LNCaP clone FGC (cell line): ENCODE results near the gene CD276.

ENCODE experiments used
- DNase-seq: peaks from one replicate; pipeline ENCODE4 v3.0.0-alpha.2; 2011; ENCODE audit warnings: low read depth
- H3K4me3 ChIP-seq: 2 replicates; pipeline ENCODE4 v1.5.1; 2011; ENCODE audit warnings: mild to moderate bottlenecking, low read depth, low read length, control low read depth
- CTCF ChIP-seq: IDR thresholded peaks from 2 replicates; pipeline ENCODE4 v1.5.1; 2012; ENCODE audit warnings: mild to moderate bottlenecking; ENCODE audit not compliant: control insufficient read depth, insufficient read depth; ENCODE audit errors: extremely low read depth

The CD276 gene

GRCh38 chr15:73740152-73741048, 56.2 kb downstream of the CD276 start:
- no peak for TF ChIP-seq CTCF
- H3K4me3 ChIP-seq: no peak overlapping the region
- DNase-seq: no peak

- DNase-seq: no peak
- no peak overlapping the region for H3K4me3 ChIP-seq
- TF ChIP-seq CTCF: no peak
Measured at GRCh38 chr15:73741321-73741836, 57.2 kb downstream of the CD276 start.

GRCh38 chr15:73744293-73744692, 60.1 kb downstream of the CD276 start:
- TF ChIP-seq CTCF: no peak
- no peak for DNase-seq
- no peak overlapping the region for H3K4me3 ChIP-seq

- no peak overlapping the region for H3K4me3 ChIP-seq
- TF ChIP-seq CTCF: no peak
- no peak for DNase-seq
Measured at GRCh38 chr15:73745073-73745472, 60.9 kb downstream of the CD276 start.

- DNase-seq: no peak
- no peak for TF ChIP-seq CTCF
- no peak overlapping the region for H3K4me3 ChIP-seq
Measured at GRCh38 chr15:73746261-73746660, 62.1 kb downstream of the CD276 start.

- H3K4me3 ChIP-seq: no peak overlapping the region
- TF ChIP-seq CTCF: no peak
- DNase-seq: no peak
Measured at GRCh38 chr15:73746883-73747282, 62.7 kb downstream of the CD276 start.
